HEK293 (cell line): ENCODE measurements around the gene PPP2R2B.

Source experiments
- CTCF ChIA-PET: fragments of 350-600 bp; formaldehyde crosslinking; extraction: SDS; loops from one replicate; lab custom pipeline; 2021; ENCODE audit warnings: antibody characterized with exemption; lab: Yijun Ruan, JAX
- POLR2A ChIA-PET: fragments of 300-600 bp; formaldehyde crosslinking; extraction: SDS; loops from one replicate; lab custom pipeline; 2020; ENCODE audit warnings: antibody characterized with exemption, inconsistent platforms; lab: Yijun Ruan, JAX
- H3K27ac ChIP-seq: fragments of 200-500 bp; sonication (Bioruptor generic); 2 replicates; pipeline ENCODE4 v1.5.1; 2014; ENCODE audit warnings: low read depth, low read length, control low read depth, inconsistent platforms; ENCODE audit errors: extremely low read depth
- H3K36me3 ChIP-seq, 2 experiments: fragments of 200-500 bp in 1 of 2; sonication (Bioruptor generic) in 1 of 2; 1 replicate in 1 of 2; 2 replicates in 1 of 2; pipeline ENCODE4 v1.5.1; 2014 to 2017; ENCODE audit warnings: inconsistent platforms in 2 of 2, low read length in 2 of 2; ENCODE audit not compliant: control insufficient read depth in 2 of 2, insufficient read depth in 1 of 2
- H3K4me1 ChIP-seq: fragments of 200-500 bp; sonication (Bioruptor generic); 2 replicates; pipeline ENCODE4 v1.5.1; 2014; ENCODE audit warnings: mild to moderate bottlenecking, low read length, inconsistent platforms; ENCODE audit not compliant: control insufficient read depth, insufficient read depth
- H3K4me3 ChIP-seq: 2 replicates; pipeline ENCODE4 v1.5.1; 2011; ENCODE audit warnings: low read depth, mild to moderate bottlenecking, control low read depth, low read length, moderate library complexity
- H3K9me3 ChIP-seq: fragments of 200-500 bp; sonication (Bioruptor generic); 2 replicates; pipeline ENCODE4 v1.5.1; 2014; ENCODE audit warnings: low read depth, low read length, inconsistent platforms; ENCODE audit not compliant: control insufficient read depth, insufficient read depth
- ELK4 ChIP-seq: IDR thresholded peaks from 2 replicates; pipeline ENCODE4 v1.6.1; 2011; ENCODE audit warnings: mild to moderate bottlenecking, low read depth, low read length, borderline replicate concordance
- HOXC10 ChIP-seq: sonication (generic); formaldehyde crosslinking; IDR thresholded peaks from 2 replicates; pipeline ENCODE4 v1.8.1; 2023; ENCODE audit warnings: mild to moderate bottlenecking, missing genetic modification reagents
- KLF9 ChIP-seq: fragments of 450-650 bp; formaldehyde crosslinking; IDR thresholded peaks from 2 replicates; pipeline ENCODE4 v1.5.1; 2016; ENCODE audit warnings: missing biosample characterization, missing genetic modification characterization, low read depth
- SALL2 ChIP-seq: fragments of 450-650 bp; formaldehyde crosslinking; IDR thresholded peaks from 2 replicates; pipeline ENCODE4 v1.5.0; 2017; ENCODE audit warnings: missing biosample characterization, mild to moderate bottlenecking, missing genetic modification characterization, borderline replicate concordance
- SCRT2 ChIP-seq: fragments of 450-650 bp; formaldehyde crosslinking; IDR thresholded peaks from 2 replicates; pipeline ENCODE4 v1.5.1; 2016; ENCODE audit warnings: missing biosample characterization, missing genetic modification characterization
- TCF7L2 ChIP-seq: IDR thresholded peaks from 2 replicates; pipeline ENCODE4 v1.6.1; 2011; ENCODE audit warnings: low read depth, mild to moderate bottlenecking, inconsistent platforms, low read length, moderate library complexity, borderline replicate concordance
- ZBTB44 ChIP-seq: fragments of 450-650 bp; IDR thresholded peaks from 2 replicates; pipeline ENCODE4 v1.5.1; 2018; ENCODE audit warnings: missing biosample characterization, mild to moderate bottlenecking, missing genetic modification characterization
- ZBTB48 ChIP-seq: fragments of 450-650 bp; formaldehyde crosslinking; IDR thresholded peaks from 2 replicates; pipeline ENCODE4 v1.5.1; 2016; ENCODE audit warnings: missing biosample characterization, missing genetic modification characterization
- ZBTB8A ChIP-seq: fragments of 450-650 bp; formaldehyde crosslinking; IDR thresholded peaks from 2 replicates; pipeline ENCODE4 v1.5.1; 2016; ENCODE audit warnings: missing biosample characterization, missing genetic modification characterization
- ZNF133 ChIP-seq: fragments of 450-650 bp; formaldehyde crosslinking; IDR thresholded peaks from 2 replicates; pipeline ENCODE4 v1.5.1; 2016; ENCODE audit warnings: missing biosample characterization, missing genetic modification characterization
- ZNF169 ChIP-seq: fragments of 450-650 bp; formaldehyde crosslinking; IDR thresholded peaks from 2 replicates; pipeline ENCODE4 v1.5.1; 2016; ENCODE audit warnings: missing biosample characterization, missing genetic modification characterization
- ZNF214 ChIP-seq: fragments of 450-650 bp; formaldehyde crosslinking; IDR thresholded peaks from 2 replicates; pipeline ENCODE4 v1.5.1; 2017; ENCODE audit warnings: missing biosample characterization, mild to moderate bottlenecking, missing genetic modification characterization, borderline replicate concordance
- ZNF280C ChIP-seq: fragments of 450-650 bp; formaldehyde crosslinking; IDR thresholded peaks from 2 replicates; pipeline ENCODE4 v1.5.1; 2016; ENCODE audit warnings: missing biosample characterization, missing genetic modification characterization
- ZNF488 ChIP-seq: fragments of 450-650 bp; formaldehyde crosslinking; IDR thresholded peaks from 2 replicates; pipeline ENCODE4 v1.5.1; 2016; ENCODE audit warnings: missing biosample characterization, missing genetic modification characterization
- ZNF510 ChIP-seq: fragments of 450-650 bp; formaldehyde crosslinking; IDR thresholded peaks from 2 replicates; pipeline ENCODE4 v1.5.1; 2018; ENCODE audit warnings: mild to moderate bottlenecking, missing genetic modification characterization, missing biosample characterization; ENCODE audit not compliant: insufficient replicate concordance
- ZNF560 ChIP-seq: fragments of 450-650 bp; formaldehyde crosslinking; IDR thresholded peaks from 2 replicates; pipeline ENCODE4 v1.5.1; 2017; ENCODE audit warnings: missing biosample characterization, missing genetic modification characterization, borderline replicate concordance
- ZNF561 ChIP-seq: fragments of 450-650 bp; IDR thresholded peaks from 2 replicates; pipeline ENCODE4 v1.5.1; 2018; ENCODE audit warnings: missing biosample characterization, missing genetic modification characterization, borderline replicate concordance
- ZNF585B ChIP-seq: fragments of 450-650 bp; formaldehyde crosslinking; IDR thresholded peaks from 2 replicates; pipeline ENCODE4 v1.5.1; 2016; ENCODE audit warnings: missing biosample characterization, missing genetic modification characterization
- ZNF596 ChIP-seq: fragments of 450-650 bp; IDR thresholded peaks from 2 replicates; pipeline ENCODE4 v1.5.0; 2018; ENCODE audit warnings: missing biosample characterization, mild to moderate bottlenecking, missing genetic modification characterization, moderate library complexity
- ZNF600 ChIP-seq: fragments of 450-650 bp; formaldehyde crosslinking; IDR thresholded peaks from 2 replicates; pipeline ENCODE4 v1.5.1; 2016; ENCODE audit warnings: missing biosample characterization, missing genetic modification characterization
- ZNF624 ChIP-seq: fragments of 450-650 bp; formaldehyde crosslinking; IDR thresholded peaks from 2 replicates; pipeline ENCODE4 v1.5.1; 2017; ENCODE audit warnings: missing biosample characterization, missing genetic modification characterization
- ZNF626 ChIP-seq: fragments of 450-650 bp; sonication (Bioruptor Pico); formaldehyde crosslinking; IDR thresholded peaks from 2 replicates; pipeline ENCODE4 v1.5.1; 2018; ENCODE audit warnings: missing biosample characterization, missing genetic modification characterization, inconsistent platforms
- ZNF660 ChIP-seq: fragments of 450-650 bp; IDR thresholded peaks from 2 replicates; pipeline ENCODE4 v1.5.1; 2018; ENCODE audit warnings: missing biosample characterization, mild to moderate bottlenecking, missing genetic modification characterization
- ZNF670 ChIP-seq: fragments of 450-650 bp; formaldehyde crosslinking; IDR thresholded peaks from 2 replicates; pipeline ENCODE4 v1.5.1; 2016; ENCODE audit warnings: missing biosample characterization, missing genetic modification characterization, low read depth
- ZNF76 ChIP-seq: fragments of 450-650 bp; formaldehyde crosslinking; IDR thresholded peaks from 2 replicates; pipeline ENCODE4; 2016; ENCODE audit warnings: low read depth, missing biosample characterization, missing genetic modification characterization, borderline replicate concordance
- ZNF830 ChIP-seq: fragments of 450-650 bp; IDR thresholded peaks from 2 replicates; pipeline ENCODE4 v1.5.0; 2018; ENCODE audit warnings: missing biosample characterization, missing genetic modification characterization, low read depth, mild to moderate bottlenecking, moderate library complexity

PPP2R2B gene

GRCh38 chr5:146758938-146759337, 119.6 kb downstream of the PPP2R2B start (continued):
- TF ChIP-seq ZNF133 (no peak), ZNF280C (tag by site-specific recombination) (no peak), ZNF624 (tag by site-specific recombination) (no peak), SCRT2 (tag by site-specific recombination) (no peak), ZNF585B (no peak)

- Histone ChIP-seq H3K36me3 (no peaks in the 10 kb centered on the region), H3K4me3 (no peak overlapping the region), H3K9me3 (no peaks in the 10 kb centered on the region), H3K27ac (no peak overlapping the region), H3K4me1 (no peaks in the 10 kb centered on the region)
- CTCF ChIA-PET: interaction anchor here (0.6 kb wide), 1 partner anchor 933 kb away, joined by 3 read pairs; no protein-coding TSS in a partner anchor
- TF ChIP-seq ZNF660 (tag by site-specific recombination): no peak
- TF ChIP-seq SCRT2 (tag by site-specific recombination): peak; percentile 66
- TF ChIP-seq SALL2: no peak
- POLR2A ChIA-PET: no interaction called here
Observed at GRCh38 chr5:146758076-146758475, 120.5 kb downstream of the PPP2R2B start.

- no peak overlapping the region for H3K4me3 ChIP-seq
- no peaks in the 10 kb centered on the region for H3K36me3 ChIP-seq
- CTCF ChIA-PET: interaction anchor here (0.5 to 1.0 kb wide), 4 partner anchors 39 to 237 kb away, joined by 3 read pairs; no protein-coding TSS in a partner anchor
- no peak overlapping the region for H3K27ac ChIP-seq
- H3K9me3 ChIP-seq: no peaks in the 10 kb centered on the region
- POLR2A ChIA-PET: no interaction called here
- no peak for TF ChIP-seq ZBTB44 (tag by site-specific recombination)
- TF ChIP-seq ELK4: no peak
- no peak for TF ChIP-seq ZNF600
- TF ChIP-seq ZNF561 (tag by site-specific recombination): no peak
- no peak for TF ChIP-seq ZNF560 (tag by site-specific recombination)
- TF ChIP-seq, all 188 proteins: peak for 0
- H3K4me1 ChIP-seq: no peaks in the 10 kb centered on the region
Observed at GRCh38 chr5:146756546-146756945, 122.0 kb downstream of the PPP2R2B start.

- H3K4me1 ChIP-seq: no peaks in the 10 kb centered on the region
- H3K9me3 ChIP-seq: no peaks in the 10 kb centered on the region
- ChIA-PET POLR2A (no interaction called here), CTCF (interaction anchor here (1.0 kb wide), 1 partner anchor 210 kb away, joined by 3 read pairs; no protein-coding TSS in a partner anchor)
- no peak overlapping the region for H3K4me3 ChIP-seq
- H3K27ac ChIP-seq: no peak overlapping the region
- H3K36me3 ChIP-seq: no peaks in the 10 kb centered on the region
- TF ChIP-seq ZNF670 (tag by site-specific recombination) (no peak), ZNF626 (no peak), ZBTB48 (tag by site-specific recombination) (no peak), ZNF488 (tag by site-specific recombination) (no peak), ZBTB8A (no peak), ZNF510 (tag by site-specific recombination) (no peak), ZNF169 (tag by site-specific recombination) (no peak), ZNF585B (no peak), HOXC10 (CRISPR knock-in tag) (no peak), TCF7L2 (no peak), KLF9 (tag by site-specific recombination) (no peak), ZNF830 (tag by site-specific recombination) (no peak), ZNF214 (no peak), ZNF76 (tag by site-specific recombination) (no peak), ZNF596 (tag by site-specific recombination) (no peak)
Observed at GRCh38 chr5:146755793-146756192, 122.8 kb downstream of the PPP2R2B start.
